ENCODE data around the gene ZNF836. TPM values are rescaled to one million over a fixed set of nuclear protein-coding genes. Genes with fewer than 3 reads are reported as not detected.

The ZNF836 gene
- total and polyA plus RNA-seq, 9 donors, result 7.4 to 38.1 (median 25.9) TPM

DNA sequence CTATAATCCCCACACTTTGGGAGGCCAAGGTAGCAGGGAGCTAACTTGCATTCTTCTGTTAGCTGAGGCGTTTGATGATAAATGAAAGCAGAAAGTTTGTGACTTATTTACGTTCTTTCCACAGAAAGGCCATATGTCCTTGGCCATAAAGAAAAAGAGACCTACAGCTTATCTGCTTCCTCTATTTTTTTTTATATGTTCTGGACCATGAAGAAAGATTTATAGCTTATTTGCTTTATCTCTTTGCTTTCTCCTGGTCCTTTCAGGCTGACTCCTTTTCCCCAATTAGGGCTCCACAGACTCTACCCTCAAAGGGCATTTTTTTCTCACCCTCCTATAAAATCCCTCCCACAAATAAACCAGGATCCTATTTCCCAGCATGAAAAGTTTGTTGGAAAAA lies 30.2 kb downstream of the ZNF836 start:
- H3K36me3 ChIP-seq, result no peaks in the 10 kb centered on the region
- intact Hi-C loops (cut with DNase I), result no loop called here
- TF ChIP-seq, protein P1, sequence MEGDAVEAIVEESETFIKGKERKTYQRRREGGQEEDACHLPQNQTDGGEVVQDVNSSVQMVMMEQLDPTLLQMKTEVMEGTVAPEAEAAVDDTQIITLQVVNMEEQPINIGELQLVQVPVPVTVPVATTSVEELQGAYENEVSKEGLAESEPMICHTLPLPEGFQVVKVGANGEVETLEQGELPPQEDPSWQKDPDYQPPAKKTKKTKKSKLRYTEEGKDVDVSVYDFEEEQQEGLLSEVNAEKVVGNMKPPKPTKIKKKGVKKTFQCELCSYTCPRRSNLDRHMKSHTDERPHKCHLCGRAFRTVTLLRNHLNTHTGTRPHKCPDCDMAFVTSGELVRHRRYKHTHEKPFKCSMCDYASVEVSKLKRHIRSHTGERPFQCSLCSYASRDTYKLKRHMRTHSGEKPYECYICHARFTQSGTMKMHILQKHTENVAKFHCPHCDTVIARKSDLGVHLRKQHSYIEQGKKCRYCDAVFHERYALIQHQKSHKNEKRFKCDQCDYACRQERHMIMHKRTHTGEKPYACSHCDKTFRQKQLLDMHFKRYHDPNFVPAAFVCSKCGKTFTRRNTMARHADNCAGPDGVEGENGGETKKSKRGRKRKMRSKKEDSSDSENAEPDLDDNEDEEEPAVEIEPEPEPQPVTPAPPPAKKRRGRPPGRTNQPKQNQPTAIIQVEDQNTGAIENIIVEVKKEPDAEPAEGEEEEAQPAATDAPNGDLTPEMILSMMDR (IDR thresholded peaks at IDR 0.05), result no peak
- no peak for TF ChIP-seq POLR2A (IDR thresholded peaks at IDR 0.05)
- no peak for TF ChIP-seq EP300 (IDR thresholded peaks at IDR 0.05)
- 42 to 50% (median 45%) methylated on average over 2 of the region's 2 CpGs for WGBS, 3 donors
- no peaks in the 10 kb centered on the region for H3K27me3 ChIP-seq
- no peak overlapping the region for H3K27ac ChIP-seq
- no peak for DNase-seq
- H3K9me3 ChIP-seq, result no peaks in the 10 kb centered on the region
- H3K4me1 ChIP-seq (ENCODE audit: insufficient read depth), result no peaks in the 10 kb centered on the region
- H3K4me3 ChIP-seq, result no peak overlapping the region

DNA sequence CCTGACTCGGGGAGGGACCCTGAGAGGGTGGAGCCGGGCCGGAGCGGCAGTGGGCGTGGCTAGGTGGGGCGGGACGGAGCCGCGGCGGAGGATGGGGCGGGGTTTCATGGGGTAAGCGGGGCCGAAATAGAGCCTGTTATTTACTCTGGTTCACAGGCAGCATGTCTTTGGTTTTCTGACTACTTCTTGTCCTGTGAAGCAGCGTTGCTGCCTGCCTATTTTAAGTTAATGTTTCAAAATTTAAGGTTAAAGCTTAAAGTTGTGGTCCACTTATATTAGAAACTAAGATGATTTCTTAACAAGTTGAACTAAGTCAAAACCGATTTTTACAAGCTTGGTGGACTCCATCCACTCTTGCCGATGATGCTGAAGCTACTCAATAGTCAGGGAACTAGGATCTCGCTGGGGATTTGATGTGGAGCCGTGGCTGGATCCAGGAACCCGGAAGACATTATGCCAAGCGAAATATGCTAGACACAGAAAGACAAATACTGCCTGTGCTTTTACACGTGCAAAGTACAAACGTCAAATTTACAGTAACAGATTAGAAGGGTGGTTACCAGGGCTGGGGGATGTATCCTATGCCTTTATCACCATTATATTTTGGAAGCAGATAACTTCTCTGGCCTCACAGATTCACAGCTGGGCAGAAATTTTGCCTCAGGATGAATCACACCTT lies 31.2 kb downstream of the ZNF836 start:
- Histone ChIP-seq H3K9me3 (no peaks in the 10 kb centered on the region), H3K4me3 (peak overlapping the region; percentile 34), H3K4me1 (ENCODE audit: insufficient read depth) (no peaks in the 10 kb centered on the region), H3K27me3 (no peaks in the 10 kb centered on the region), H3K36me3 (no peaks in the 10 kb centered on the region), H3K27ac (peak overlapping the region in 1 of 2 donors; percentile 85)
- TF ChIP-seq POLR2A (IDR thresholded peaks at IDR 0.05), result no peak
- TF ChIP-seq, protein P1 (IDR thresholded peaks at IDR 0.05), result no peak
- TF ChIP-seq EP300 (IDR thresholded peaks at IDR 0.05), result no peak
- intact Hi-C loops (cut with DNase I), result no loop called here
- DNase-seq, result peak in 1 of 5 donors; percentile 29
- 2 to 4% (median 4%) methylated on average over 22 of the region's 22 CpGs for WGBS, 3 donors

DNA sequence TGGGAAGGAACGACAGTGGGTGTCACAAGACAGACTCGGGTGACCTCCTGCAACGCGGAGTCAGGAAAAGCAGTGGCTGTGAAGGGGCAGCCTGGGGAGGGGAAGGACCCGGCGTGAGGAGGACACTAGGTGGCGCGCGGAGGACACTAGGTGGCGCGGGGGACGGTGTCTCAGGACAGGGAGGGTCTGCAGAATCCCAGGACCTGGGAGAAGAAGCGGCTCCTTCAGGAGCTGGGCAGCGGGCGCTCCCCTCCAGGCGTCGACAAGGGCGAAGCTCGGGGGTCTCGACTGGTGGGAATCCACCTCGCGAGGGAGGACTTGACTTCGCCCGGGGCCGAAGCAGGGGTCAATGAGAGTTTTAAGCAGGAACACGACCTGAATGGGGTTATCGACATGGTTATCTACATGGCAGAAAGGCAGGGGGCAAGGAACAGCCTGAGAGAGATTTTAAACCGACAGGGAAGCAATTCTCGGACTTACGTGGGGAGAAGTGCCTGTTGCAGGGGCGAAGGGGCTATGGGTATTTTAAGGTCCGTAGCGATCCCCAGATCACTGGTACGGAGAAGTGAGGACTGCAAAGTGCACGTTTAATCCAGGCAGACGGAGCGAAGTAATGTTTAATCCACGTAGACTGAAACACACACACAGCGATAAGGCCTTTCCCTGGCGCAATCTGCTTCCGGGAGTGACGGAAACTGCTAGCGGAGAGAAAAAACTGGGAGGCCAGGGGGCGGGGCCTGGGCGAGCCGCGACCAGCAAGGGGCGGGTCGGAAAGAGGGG lies 32.0 kb downstream of the ZNF836 start, which contains the start of gene ZNF616:
TSS of gene ZNF616 (minus strand) at position 687 of the 780 bp plus-strand sequence. CDS start 9,426 bp downstream, outside the sequence.
- no peak for TF ChIP-seq EP300 (IDR thresholded peaks at IDR 0.05)
- peak; percentile 76 for TF ChIP-seq POLR2A (IDR thresholded peaks at IDR 0.05)
- TF ChIP-seq, protein P1 (IDR thresholded peaks at IDR 0.05), result peak; percentile 65 to 77 (median 75)
- peak; percentile 98 to 99 (median 98) for DNase-seq
- H3K4me3 ChIP-seq, result peak within 1 kb of the TSS; percentile 98
- H3K9me3 ChIP-seq, result no peaks in the 10 kb centered on the region
- intact Hi-C loops (cut with DNase I), result loop anchor here in 3 of 4 donors (2.0 to 10.0 kb wide), 3 partner anchors 31 to 99 kb away; partner anchors contain the start of gene ZNF836 (in 1 of the 3)
- 0% methylated on average over 49 of the region's 49 CpGs for WGBS, 3 donors
- H3K36me3 ChIP-seq, result no peaks in the 10 kb centered on the region
- no peaks in the 10 kb centered on the region for H3K4me1 ChIP-seq (ENCODE audit: insufficient read depth)
- H3K27me3 ChIP-seq, result no peaks in the 10 kb centered on the region
- H3K27ac ChIP-seq, result peak within 1 kb of the TSS; percentile 58 to 85

DNA sequence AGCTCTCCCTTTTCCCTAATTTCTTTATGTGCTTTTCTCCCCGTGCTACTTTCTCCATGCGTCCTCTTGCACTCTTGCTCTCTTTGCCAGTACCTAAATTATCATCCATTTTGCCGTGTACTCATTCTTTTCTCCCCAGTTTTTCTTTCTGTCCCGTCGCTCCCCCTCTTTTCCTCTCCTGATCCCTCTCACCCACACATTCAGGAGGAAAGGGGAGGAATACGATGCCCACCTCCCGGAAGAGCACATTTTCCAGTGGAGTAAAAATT lies 32.5 kb downstream of the ZNF836 start:
- Histone ChIP-seq H3K27ac (peak overlapping the region; percentile 58 to 85), H3K27me3 (no peaks in the 10 kb centered on the region), H3K9me3 (no peaks in the 10 kb centered on the region), H3K4me3 (peak overlapping the region; percentile 98), H3K36me3 (no peaks in the 10 kb centered on the region), H3K4me1 (ENCODE audit: insufficient read depth) (no peaks in the 10 kb centered on the region)
- WGBS, 3 donors, result 0 to 1% (median 0%) methylated on average over 7 of the region's 7 CpGs
- TF ChIP-seq POLR2A (IDR thresholded peaks at IDR 0.05), result no peak
- TF ChIP-seq, protein P1 (IDR thresholded peaks at IDR 0.05), result no peak
- no peak for TF ChIP-seq EP300 (IDR thresholded peaks at IDR 0.05)
- DNase-seq, result no peak
- intact Hi-C loops (cut with DNase I), result loop anchor here in 3 of 4 donors (2.0 to 10.0 kb wide), 3 partner anchors 32 to 100 kb away; partner anchors contain the start of gene ZNF836 (in 1 of the 3)
